IPS-15b (cell line): ENCODE data around the gene INTS7.

Experiments
- H3K27me3 ChIP-seq: one replicate; pipeline ENCODE4 v1.6.1; 2013; ENCODE audit warnings: low read length; ENCODE audit not compliant: control insufficient read depth, insufficient read depth
- H3K36me3 ChIP-seq: one replicate; pipeline ENCODE4 v1.6.1; 2013; ENCODE audit warnings: low read length; ENCODE audit not compliant: control insufficient read depth, insufficient read depth
- H3K4me1 ChIP-seq: one replicate; pipeline ENCODE4 v1.6.1; 2013; ENCODE audit warnings: mild to moderate bottlenecking, low read length; ENCODE audit not compliant: control insufficient read depth, insufficient read depth
- H3K4me3 ChIP-seq: one replicate; pipeline ENCODE4 v1.5.1; 2013; ENCODE audit warnings: low read depth, low read length
- H3K9ac ChIP-seq: one replicate; pipeline ENCODE4 v1.6.1; 2013; ENCODE audit warnings: low read depth, mild to moderate bottlenecking, low read length
- H3K9me3 ChIP-seq: one replicate; pipeline ENCODE4 v1.6.1; 2013; ENCODE audit warnings: mild to moderate bottlenecking, low read length; ENCODE audit not compliant: control insufficient read depth, insufficient read depth

The INTS7 gene

DNA sequence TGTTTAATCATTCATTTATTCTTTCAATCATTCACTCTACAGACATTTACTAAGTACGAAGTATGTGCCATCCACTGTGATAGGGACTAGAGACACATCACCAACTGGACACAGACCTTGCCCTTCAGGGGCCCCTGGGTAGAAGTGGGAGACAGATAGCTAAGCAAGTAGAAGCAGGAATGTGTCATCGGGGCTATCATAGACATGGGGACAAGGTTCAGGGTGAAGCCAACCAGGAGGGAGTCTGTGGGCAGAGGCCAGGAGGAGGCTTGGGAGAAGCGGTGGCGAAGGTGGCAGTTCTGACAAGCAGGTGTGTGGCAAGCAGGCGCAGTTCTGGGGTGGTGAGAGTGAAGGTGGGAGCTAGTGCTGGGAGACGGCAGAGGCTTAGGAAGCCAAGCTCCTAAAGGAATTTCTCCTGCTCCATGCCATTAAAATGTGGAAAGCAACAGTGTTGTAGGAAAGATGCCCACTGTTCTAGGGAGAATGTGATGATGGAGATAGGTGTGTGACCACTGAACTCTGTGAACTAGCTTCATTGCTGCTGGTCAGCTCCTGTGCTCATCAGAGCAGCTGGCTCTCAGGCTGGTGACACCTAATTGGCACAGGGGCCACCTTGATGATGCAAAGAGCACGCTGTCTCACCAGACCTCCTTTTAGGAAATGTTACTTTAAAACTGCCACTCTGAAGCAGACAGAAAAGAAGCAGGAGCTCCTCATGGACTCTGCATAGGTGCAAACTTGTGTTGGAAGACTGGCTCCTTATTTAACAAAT is 125.1 kb downstream of the INTS7 start:
- Histone ChIP-seq H3K27me3 (no peaks in the 10 kb centered on the region), H3K4me1 (no peaks in the 10 kb centered on the region), H3K9me3 (no peaks in the 10 kb centered on the region), H3K9ac (no peak overlapping the region), H3K4me3 (no peak overlapping the region), H3K36me3 (no peaks in the 10 kb centered on the region)

DNA sequence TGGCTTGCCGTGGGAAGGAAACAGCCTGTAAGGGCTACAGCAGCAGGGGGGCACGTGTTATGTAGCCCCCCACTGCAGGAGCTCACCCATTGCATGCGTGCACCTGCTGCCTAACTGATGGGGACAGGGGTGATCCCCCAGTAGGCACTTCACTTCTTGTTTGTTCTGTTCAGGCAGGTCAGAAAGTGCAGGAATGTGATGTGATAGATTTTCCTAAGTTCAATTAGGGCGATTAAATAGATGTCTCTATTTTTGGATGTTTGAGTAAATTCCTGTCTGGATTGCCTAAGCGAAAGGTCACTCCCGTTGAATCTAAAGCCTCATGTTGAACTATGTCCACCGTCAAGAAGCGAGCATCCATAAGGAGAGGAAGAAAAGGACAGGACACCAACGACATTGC is 126.0 kb downstream of the INTS7 start:
- no peak overlapping the region for H3K4me3 ChIP-seq
- H3K27me3 ChIP-seq: no peaks in the 10 kb centered on the region

DNA sequence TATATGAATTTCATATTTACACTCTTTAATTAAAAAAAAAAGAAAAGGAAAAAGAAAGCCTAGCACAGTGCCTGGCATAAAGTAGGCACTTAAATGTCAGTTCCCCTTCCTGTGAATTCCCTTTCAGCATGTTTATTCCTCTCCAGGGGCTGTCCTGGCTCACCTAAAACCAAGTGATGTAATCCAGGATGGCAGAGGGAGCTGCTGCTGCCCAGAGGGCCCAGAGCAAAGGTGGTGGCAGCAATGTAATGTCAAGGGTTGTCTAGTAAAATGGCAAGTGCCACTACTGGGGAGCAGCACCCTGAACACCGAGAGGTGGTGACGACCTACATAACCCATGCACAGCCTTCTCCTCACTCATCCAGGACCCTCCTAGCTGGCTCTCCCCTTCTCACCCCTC is 126.4 kb downstream of the INTS7 start:
- Histone ChIP-seq H3K36me3 (no peaks in the 10 kb centered on the region), H3K4me3 (no peak overlapping the region), H3K4me1 (no peaks in the 10 kb centered on the region), H3K9ac (no peak overlapping the region), H3K27me3 (no peaks in the 10 kb centered on the region), H3K9me3 (no peaks in the 10 kb centered on the region)

More for the DNA sequence above, 126.0 kb downstream of the INTS7 start:
- Histone ChIP-seq H3K9ac (no peak overlapping the region), H3K4me1 (no peaks in the 10 kb centered on the region), H3K36me3 (no peaks in the 10 kb centered on the region), H3K9me3 (no peaks in the 10 kb centered on the region)

DNA sequence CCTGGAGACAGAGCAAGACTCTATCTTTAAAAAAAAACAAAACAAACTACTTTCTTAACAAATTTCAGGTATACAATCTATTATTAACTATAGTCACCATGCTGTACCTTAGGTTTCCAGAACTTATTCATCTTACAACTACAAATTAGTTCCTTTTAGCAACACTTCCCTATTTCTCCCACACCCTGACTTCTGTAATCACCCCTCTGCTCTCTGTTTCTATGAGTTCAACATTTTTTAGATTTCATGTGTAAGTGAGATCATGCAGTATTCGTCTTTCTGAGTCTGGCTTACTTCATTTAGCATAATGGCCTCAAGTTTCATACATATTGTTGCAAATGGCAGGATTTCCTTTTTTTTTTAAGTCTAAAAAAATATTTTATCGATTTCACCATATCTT is 126.9 kb downstream of the INTS7 start:
- Histone ChIP-seq H3K27me3 (no peaks in the 10 kb centered on the region), H3K36me3 (no peaks in the 10 kb centered on the region), H3K9ac (no peak overlapping the region), H3K4me1 (no peaks in the 10 kb centered on the region), H3K9me3 (no peaks in the 10 kb centered on the region), H3K4me3 (no peak overlapping the region)

DNA sequence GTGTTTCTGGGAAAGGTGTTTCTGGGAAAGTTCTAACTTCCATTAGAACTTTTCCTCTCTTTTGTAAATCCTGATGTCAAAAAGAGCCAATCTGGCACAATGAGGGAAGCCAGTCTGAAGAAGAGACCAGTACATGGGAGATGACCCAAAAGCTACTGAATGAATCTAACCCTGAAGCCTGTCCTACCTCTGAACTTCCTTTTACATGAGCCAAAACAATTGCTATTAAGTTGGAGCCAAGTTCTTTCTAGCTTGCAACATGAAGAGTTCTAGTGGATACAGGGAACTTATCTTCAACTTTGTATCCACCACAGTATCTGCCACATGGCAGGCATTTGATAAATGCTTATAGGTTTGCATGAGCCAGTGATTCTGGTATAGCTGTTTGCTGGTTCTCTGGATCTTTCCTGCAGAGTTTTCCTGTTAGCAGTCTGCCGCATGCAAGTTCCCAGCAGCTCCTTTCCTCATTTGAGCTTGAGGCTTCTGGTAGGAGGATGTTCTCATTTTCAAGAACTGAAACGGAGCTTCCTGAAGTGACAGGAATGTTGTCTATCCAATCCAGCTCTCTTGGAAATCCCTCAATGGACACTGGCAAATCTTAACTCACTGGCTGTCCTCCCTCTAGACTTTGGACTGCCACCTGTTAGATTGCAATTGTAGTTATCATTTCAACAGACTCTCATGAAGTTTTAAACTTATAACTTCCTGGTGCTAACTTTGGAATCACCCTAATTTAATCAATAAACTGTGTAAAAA is 131.7 kb downstream of the INTS7 start:
- no peaks in the 10 kb centered on the region for H3K4me1 ChIP-seq
- H3K9me3 ChIP-seq: peaks cover 5% of the 10 kb centered on the region
- H3K36me3 ChIP-seq: no peaks in the 10 kb centered on the region
- H3K27me3 ChIP-seq: no peaks in the 10 kb centered on the region
- no peak overlapping the region for H3K4me3 ChIP-seq
- no peak overlapping the region for H3K9ac ChIP-seq

DNA sequence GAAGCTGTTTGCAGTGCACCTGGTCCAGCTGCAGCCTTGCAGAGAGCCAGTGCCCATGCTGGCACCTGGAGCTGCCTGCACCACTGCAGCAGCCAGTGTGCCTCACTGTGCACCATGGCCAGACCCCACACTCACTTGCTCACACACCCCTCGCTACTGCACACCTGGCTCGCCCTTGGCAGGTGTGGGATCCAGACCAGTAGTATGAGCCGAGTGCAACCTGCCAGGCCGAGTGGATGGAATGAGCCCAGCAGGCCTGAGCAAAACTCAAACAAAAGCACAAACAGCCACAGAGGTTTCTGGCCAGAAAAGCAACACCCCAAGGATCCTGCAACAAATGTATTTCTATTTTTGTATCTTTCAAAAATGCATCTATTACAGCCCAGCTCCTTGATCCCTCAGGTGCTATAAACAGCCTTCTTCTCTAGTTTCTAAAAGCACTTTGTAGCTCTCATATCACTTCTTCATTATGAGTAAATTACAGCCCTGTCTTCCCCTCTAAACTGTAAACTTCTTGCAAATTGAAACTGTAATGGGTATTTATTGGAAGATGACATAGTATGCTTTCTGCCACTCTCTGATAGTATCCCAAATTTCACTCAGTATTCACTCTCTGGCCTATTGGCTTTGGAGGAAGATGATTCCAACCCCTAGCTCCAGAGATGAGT is 132.6 kb downstream of the INTS7 start:
- H3K4me1 ChIP-seq: no peaks in the 10 kb centered on the region
- H3K9me3 ChIP-seq: peaks cover 5% of the 10 kb centered on the region
- no peaks in the 10 kb centered on the region for H3K27me3 ChIP-seq
- no peak overlapping the region for H3K4me3 ChIP-seq
- H3K9ac ChIP-seq: no peak overlapping the region
- no peaks in the 10 kb centered on the region for H3K36me3 ChIP-seq

DNA sequence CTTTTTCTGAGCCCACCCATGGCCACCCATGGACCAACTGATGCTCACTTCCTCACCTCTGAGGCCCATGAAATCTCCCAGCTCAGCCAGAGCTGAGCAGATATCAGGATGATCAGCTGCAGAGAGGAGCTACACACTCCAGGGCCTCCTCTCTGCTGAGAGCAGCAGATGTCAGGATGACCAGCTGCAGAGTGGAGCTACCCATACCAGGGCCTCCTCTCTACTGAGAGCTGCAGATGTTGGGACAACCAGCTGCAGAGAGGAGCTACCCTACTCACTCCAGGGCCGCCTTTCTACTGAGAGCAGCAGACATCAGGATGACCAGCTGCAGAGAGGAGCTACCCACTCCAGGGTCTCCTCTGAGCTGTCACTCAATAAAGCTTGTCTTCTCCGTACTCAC is 133.4 kb downstream of the INTS7 start:
- H3K4me3 ChIP-seq: no peak overlapping the region
- peaks cover 5% of the 10 kb centered on the region for H3K9me3 ChIP-seq
- H3K27me3 ChIP-seq: no peaks in the 10 kb centered on the region
- no peaks in the 10 kb centered on the region for H3K4me1 ChIP-seq
- no peaks in the 10 kb centered on the region for H3K36me3 ChIP-seq
- no peak overlapping the region for H3K9ac ChIP-seq

DNA sequence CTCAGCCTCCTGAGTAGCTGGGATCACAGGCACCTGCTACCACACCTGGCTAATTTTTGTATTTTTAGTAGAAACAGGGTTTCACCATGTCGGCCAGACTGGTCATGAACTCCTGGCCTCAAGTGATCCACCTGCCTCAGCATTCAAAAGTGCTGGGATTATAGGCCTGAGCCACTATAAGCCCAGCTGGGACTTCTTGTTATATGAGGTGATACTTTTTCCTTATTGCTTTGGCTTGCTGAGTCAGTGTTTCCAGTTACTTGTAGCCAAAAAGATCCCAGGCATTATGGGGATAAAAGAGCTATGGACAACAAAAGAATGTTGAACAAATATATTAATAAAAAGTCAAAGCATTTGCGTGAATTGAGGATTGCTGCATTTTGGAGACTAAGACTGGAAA is 134.9 kb downstream of the INTS7 start:
- Histone ChIP-seq H3K4me1 (no peaks in the 10 kb centered on the region), H3K9me3 (peaks cover 5% of the 10 kb centered on the region), H3K36me3 (no peaks in the 10 kb centered on the region), H3K4me3 (no peak overlapping the region), H3K9ac (no peak overlapping the region), H3K27me3 (no peaks in the 10 kb centered on the region)

DNA sequence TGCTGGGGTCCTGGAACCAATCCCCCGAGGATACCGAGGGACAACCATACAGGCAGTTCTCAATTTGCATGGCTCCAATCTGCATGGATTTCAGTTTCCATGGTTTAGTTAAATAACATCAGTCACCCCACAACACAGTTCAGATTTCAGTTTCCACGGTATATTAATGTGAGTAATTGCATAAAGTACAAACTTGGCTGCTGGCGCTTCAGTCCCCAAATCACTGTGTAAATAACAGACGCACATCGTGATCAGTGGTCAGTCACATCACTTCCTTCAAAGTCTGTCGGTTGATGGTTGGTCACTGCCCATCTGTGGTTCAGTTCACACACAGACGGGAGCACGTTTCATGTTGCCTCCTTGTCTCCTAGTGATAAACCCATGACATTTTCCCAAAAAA is 138.4 kb downstream of the INTS7 start:
- H3K4me1 ChIP-seq: no peaks in the 10 kb centered on the region
- H3K9me3 ChIP-seq: no peaks in the 10 kb centered on the region
- no peak overlapping the region for H3K9ac ChIP-seq
- no peaks in the 10 kb centered on the region for H3K36me3 ChIP-seq
- no peak overlapping the region for H3K4me3 ChIP-seq
- no peaks in the 10 kb centered on the region for H3K27me3 ChIP-seq

DNA sequence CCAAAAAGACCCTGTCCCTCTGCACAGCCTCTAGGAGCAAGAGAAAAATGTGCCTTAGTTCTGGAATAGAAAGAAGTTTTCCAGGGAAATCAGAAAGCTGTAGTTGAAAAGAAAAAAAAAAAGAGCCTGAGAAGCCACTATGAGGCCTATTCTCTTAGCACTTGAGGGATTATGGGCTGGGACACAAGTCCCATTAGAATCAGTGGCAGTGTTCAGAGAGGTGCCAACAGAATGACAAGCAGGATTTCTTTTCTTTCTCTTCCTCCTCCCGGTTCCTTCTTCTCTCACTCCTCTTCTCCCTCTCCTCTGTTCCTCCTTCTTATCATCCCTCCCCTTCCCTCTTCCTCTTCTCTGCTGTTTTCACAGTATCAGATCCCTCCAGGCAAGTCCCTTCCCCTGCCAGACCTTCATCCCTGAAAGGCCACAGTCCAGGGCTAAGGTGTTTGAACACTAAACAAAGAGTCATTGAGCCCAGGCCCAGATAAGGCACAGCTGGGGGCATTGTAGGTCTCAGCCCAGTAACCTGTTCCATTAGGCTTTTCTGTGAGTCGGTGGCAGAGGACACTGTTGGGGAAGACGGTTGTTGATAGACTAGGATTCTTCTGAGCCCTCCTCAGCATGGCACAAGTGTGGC is 140.1 kb downstream of the INTS7 start:
- no peaks in the 10 kb centered on the region for H3K4me1 ChIP-seq
- H3K27me3 ChIP-seq: no peaks in the 10 kb centered on the region
- no peaks in the 10 kb centered on the region for H3K36me3 ChIP-seq
- H3K9me3 ChIP-seq: no peaks in the 10 kb centered on the region
- no peak overlapping the region for H3K4me3 ChIP-seq
- no peak overlapping the region for H3K9ac ChIP-seq

DNA sequence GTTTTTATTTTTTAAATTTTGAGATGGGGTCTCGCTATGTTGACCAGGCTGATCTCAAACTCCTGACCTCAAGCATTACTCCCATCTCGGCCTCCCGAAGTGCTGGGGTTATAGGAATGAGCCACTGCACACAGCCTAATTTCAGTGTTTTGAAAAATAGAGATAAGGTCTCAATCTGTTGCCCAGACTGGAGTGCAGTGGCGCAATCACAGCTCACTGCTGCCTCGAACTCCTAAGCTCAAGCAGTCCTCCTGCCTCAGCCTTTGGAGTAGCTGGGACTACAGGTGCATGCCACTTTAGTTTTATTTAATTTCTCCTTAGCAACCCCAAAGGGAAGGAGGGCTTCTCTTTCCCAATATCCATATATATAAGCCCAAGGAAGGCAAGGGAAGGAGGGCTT is 141.0 kb downstream of the INTS7 start:
- Histone ChIP-seq H3K9ac (no peak overlapping the region), H3K9me3 (no peaks in the 10 kb centered on the region), H3K36me3 (no peaks in the 10 kb centered on the region), H3K4me1 (no peaks in the 10 kb centered on the region), H3K4me3 (no peak overlapping the region), H3K27me3 (peaks cover 2% of the 10 kb centered on the region)
